GM12878 (cell line): Measurements from ENCODE around the gene LRRC31. TPM values are rescaled to one million over a fixed set of nuclear protein-coding genes. Genes with fewer than 3 reads are reported as not detected.
A peak's percentile ranks its signal among the peaks of the same experiment; 100 is the strongest.

Experiments used
- CEBPB ChIP-seq, 2 experiments: fragments of 150-350 bp in 1 of 2; IDR thresholded peaks; 2 replicates each; pipeline ENCODE4 v1.6.1; 2012 to 2014; ENCODE audit warnings: low read depth in 2 of 2, low read length in 2 of 2, borderline replicate concordance in 1 of 2, inconsistent platforms in 1 of 2
- CHD2 ChIP-seq: IDR thresholded peaks from 2 replicates; pipeline ENCODE4 v1.6.1; 2011; ENCODE audit warnings: low read depth, low read length, improper control_type of control experiment, borderline replicate concordance
- CHD4 ChIP-seq: fragments of 200-600 bp; sonication (generic); IDR thresholded peaks from 2 replicates; pipeline ENCODE4 v1.6.1; 2016; ENCODE audit warnings: mild to moderate bottlenecking
- IKZF2 ChIP-seq, 2 experiments: fragments of 450-650 bp; IDR thresholded peaks; 2 replicates each; pipeline ENCODE4 v1.6.1; 2017; ENCODE audit warnings: mild to moderate bottlenecking in 2 of 2, moderate library complexity in 2 of 2
- MTA2 ChIP-seq: fragments of 450-650 bp; IDR thresholded peaks from 2 replicates; pipeline ENCODE4 v1.6.1; 2016; ENCODE audit warnings: low read depth, mild to moderate bottlenecking, moderate library complexity
- POU2F2 ChIP-seq: IDR thresholded peaks from 3 replicates; pipeline ENCODE4 v1.6.1; 2011; ENCODE audit warnings: low read depth, mild to moderate bottlenecking, low read length, borderline replicate concordance
- RCOR1 ChIP-seq: conservative IDR thresholded peaks from 2 replicates; pipeline ENCODE4 v1.6.1; 2012; ENCODE audit warnings: low read depth, low read length, improper control_type of control experiment
- SMC3 ChIP-seq: IDR thresholded peaks from 2 replicates; pipeline ENCODE4 v1.6.1; 2011; ENCODE audit warnings: low read length, improper control_type of control experiment, borderline replicate concordance
- SREBF2 ChIP-seq: IDR thresholded peaks from 2 replicates; pipeline ENCODE4 v1.6.1; 2012; ENCODE audit warnings: mild to moderate bottlenecking, low read length
- SRF ChIP-seq, 2 experiments: IDR thresholded peaks; 2 replicates each; pipeline ENCODE4 v1.6.1; 2011; ENCODE audit warnings: low read depth in 2 of 2, low read length in 2 of 2, mild to moderate bottlenecking in 1 of 2, moderate library complexity in 1 of 2
- TAF1 ChIP-seq: IDR thresholded peaks from 2 replicates; pipeline ENCODE4 v1.6.1; 2011; ENCODE audit warnings: mild to moderate bottlenecking, low read depth, low read length, borderline replicate concordance
- YBX1 ChIP-seq: fragments of 450-650 bp; IDR thresholded peaks from 2 replicates; pipeline ENCODE4 v1.6.1; 2016; ENCODE audit warnings: antibody characterized with exemption
- ZNF622 ChIP-seq: fragments of 450-650 bp; IDR thresholded peaks from 2 replicates; pipeline ENCODE4 v1.6.1; 2017; ENCODE audit warnings: mild to moderate bottlenecking, inconsistent platforms
- polyA plus RNA-seq, 11 experiments: library from polyadenylated mRNA; depleted of rRNA in 4 of 11; unstranded in 6 of 11; stranded (reverse) in 5 of 11; fragments of >200 nt; fragmentation: Nextera tagmentation in 4 of 11; fragmentation: Illumina TruSeq in 1 of 11; extraction: Ambion mirVana in 4 of 11; extraction: Trizol in 1 of 11; gene quantifications; 1 replicate in 1 of 11; 2 replicates in 10 of 11; pipeline versions ENCODE4 v1.2.1 to v1.2.3, GENCODE V29; 2011 to 2016; ENCODE audit warnings: inconsistent platforms in 2 of 11, missing spikeins in 2 of 11, low read depth in 1 of 11
- total RNA-seq, 4 experiments: library from RNA; depleted of rRNA in 3 of 4; stranded (reverse); fragments of >200 nt in 3 of 4; fragmentation: Illumina TruSeq in 1 of 4; extraction: Trizol in 1 of 4; gene quantifications; 2 replicates each; pipeline versions ENCODE4 v1.2.1 to v1.2.3, GENCODE V29; 2013 to 2021
- TF ChIP-seq, protein P1 (sequence below): fragments of 450-650 bp; IDR thresholded peaks from 2 replicates; pipeline ENCODE4 v1.6.1; 2014; ENCODE audit warnings: mild to moderate bottlenecking
- TF ChIP-seq, protein P2 (sequence below): fragments of 450-650 bp; IDR thresholded peaks from 2 replicates; pipeline ENCODE4 v1.6.1; 2017; ENCODE audit warnings: mild to moderate bottlenecking, low read depth, inconsistent platforms; ENCODE audit not compliant: poor library complexity, severe bottlenecking
- TF ChIP-seq, protein P3 (sequence below): IDR thresholded peaks from 2 replicates; pipeline ENCODE4 v1.6.1; 2012; ENCODE audit warnings: low read depth, low read length, improper control_type of control experiment
- TF ChIP-seq, protein P4 (sequence below): IDR thresholded peaks from 2 replicates; pipeline ENCODE4 v1.6.1; 2012; ENCODE audit warnings: improper control_type of control experiment, low read depth, low read length; ENCODE audit not compliant: insufficient replicate concordance
- TF ChIP-seq, protein P5 (sequence below): IDR thresholded peaks from 2 replicates; pipeline ENCODE4 v1.6.1; 2011; ENCODE audit warnings: low read depth, mild to moderate bottlenecking, low read length, moderate library complexity, borderline replicate concordance; ENCODE audit errors: extremely low read depth
- TF ChIP-seq, protein P6 (sequence below): fragments of 450-650 bp; IDR thresholded peaks from 2 replicates; pipeline ENCODE4 v1.6.1; 2017; ENCODE audit warnings: borderline replicate concordance

LRRC31 gene
- total and polyA plus RNA-seq, 10 of the 15 experiments (the other 5 are each of a cell fraction or from before 2014, with no cell fraction given) = 0.04 to 0.06 (median 0.06) TPM; not detected in 7

DNA sequence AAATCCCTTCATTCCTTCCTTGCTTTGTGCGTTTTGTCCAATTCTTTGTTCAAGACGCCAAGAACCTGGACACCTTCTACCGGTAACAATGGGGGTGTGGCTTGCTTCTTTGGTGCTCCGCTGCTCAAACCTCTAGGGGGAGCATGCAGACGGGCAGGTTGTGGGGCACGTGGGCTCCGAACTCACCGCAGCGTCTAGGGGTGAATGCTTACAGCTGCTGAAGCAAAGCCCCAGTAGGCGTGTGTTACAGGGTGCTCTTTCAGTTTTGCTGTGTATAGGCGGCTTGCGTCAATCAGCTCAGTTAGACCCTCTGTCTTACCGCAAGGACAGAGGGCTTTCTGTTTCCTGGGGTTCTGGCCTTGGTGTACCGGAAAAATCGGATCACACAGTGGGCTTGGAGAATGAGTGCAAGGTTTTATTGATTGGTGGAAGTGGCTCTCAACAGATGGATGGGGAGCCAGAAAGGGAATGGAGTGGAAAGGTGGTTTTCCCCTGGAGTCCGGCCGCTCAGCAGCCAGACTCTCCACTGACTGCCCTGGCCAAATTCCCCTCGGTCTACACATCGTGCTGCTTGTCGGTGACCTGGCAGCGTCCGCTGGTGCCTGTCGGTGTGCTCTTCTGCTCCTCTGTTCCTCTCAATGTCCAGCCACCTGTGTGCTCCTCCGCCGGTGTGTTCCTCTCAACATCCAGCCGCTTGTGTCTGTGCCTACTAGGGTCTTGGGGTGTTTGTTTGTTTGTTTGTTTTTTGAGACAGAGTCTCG, 55.8 kb downstream of the LRRC31 start (continued):
- TF ChIP-seq, protein P1, sequence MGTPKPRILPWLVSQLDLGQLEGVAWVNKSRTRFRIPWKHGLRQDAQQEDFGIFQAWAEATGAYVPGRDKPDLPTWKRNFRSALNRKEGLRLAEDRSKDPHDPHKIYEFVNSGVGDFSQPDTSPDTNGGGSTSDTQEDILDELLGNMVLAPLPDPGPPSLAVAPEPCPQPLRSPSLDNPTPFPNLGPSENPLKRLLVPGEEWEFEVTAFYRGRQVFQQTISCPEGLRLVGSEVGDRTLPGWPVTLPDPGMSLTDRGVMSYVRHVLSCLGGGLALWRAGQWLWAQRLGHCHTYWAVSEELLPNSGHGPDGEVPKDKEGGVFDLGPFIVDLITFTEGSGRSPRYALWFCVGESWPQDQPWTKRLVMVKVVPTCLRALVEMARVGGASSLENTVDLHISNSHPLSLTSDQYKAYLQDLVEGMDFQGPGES = no peak
- TF ChIP-seq, protein P2, sequence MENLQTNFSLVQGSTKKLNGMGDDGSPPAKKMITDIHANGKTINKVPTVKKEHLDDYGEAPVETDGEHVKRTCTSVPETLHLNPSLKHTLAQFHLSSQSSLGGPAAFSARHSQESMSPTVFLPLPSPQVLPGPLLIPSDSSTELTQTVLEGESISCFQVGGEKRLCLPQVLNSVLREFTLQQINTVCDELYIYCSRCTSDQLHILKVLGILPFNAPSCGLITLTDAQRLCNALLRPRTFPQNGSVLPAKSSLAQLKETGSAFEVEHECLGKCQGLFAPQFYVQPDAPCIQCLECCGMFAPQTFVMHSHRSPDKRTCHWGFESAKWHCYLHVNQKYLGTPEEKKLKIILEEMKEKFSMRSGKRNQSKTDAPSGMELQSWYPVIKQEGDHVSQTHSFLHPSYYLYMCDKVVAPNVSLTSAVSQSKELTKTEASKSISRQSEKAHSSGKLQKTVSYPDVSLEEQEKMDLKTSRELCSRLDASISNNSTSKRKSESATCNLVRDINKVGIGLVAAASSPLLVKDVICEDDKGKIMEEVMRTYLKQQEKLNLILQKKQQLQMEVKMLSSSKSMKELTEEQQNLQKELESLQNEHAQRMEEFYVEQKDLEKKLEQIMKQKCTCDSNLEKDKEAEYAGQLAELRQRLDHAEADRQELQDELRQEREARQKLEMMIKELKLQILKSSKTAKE = peak; percentile 80
- TF ChIP-seq MTA2 = peak; percentile 83
- no peak; the same call in 1 of the 2 replicates for TF ChIP-seq SMC3
- TF ChIP-seq IKZF2 (IDR thresholded peaks at IDR 0.05) = peak; percentile 82 to 86; a peak in 3 of 4 replicates
- TF ChIP-seq, protein P3, sequence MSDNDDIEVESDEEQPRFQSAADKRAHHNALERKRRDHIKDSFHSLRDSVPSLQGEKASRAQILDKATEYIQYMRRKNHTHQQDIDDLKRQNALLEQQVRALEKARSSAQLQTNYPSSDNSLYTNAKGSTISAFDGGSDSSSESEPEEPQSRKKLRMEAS = peak; percentile 82
- TF ChIP-seq, protein P4, sequence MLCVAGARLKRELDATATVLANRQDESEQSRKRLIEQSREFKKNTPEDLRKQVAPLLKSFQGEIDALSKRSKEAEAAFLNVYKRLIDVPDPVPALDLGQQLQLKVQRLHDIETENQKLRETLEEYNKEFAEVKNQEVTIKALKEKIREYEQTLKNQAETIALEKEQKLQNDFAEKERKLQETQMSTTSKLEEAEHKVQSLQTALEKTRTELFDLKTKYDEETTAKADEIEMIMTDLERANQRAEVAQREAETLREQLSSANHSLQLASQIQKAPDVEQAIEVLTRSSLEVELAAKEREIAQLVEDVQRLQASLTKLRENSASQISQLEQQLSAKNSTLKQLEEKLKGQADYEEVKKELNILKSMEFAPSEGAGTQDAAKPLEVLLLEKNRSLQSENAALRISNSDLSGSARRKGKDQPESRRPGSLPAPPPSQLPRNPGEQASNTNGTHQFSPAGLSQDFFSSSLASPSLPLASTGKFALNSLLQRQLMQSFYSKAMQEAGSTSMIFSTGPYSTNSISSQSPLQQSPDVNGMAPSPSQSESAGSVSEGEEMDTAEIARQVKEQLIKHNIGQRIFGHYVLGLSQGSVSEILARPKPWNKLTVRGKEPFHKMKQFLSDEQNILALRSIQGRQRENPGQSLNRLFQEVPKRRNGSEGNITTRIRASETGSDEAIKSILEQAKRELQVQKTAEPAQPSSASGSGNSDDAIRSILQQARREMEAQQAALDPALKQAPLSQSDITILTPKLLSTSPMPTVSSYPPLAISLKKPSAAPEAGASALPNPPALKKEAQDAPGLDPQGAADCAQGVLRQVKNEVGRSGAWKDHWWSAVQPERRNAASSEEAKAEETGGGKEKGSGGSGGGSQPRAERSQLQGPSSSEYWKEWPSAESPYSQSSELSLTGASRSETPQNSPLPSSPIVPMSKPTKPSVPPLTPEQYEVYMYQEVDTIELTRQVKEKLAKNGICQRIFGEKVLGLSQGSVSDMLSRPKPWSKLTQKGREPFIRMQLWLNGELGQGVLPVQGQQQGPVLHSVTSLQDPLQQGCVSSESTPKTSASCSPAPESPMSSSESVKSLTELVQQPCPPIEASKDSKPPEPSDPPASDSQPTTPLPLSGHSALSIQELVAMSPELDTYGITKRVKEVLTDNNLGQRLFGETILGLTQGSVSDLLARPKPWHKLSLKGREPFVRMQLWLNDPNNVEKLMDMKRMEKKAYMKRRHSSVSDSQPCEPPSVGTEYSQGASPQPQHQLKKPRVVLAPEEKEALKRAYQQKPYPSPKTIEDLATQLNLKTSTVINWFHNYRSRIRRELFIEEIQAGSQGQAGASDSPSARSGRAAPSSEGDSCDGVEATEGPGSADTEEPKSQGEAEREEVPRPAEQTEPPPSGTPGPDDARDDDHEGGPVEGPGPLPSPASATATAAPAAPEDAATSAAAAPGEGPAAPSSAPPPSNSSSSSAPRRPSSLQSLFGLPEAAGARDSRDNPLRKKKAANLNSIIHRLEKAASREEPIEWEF = no peak
- 0 out of 2 replicates have a peak, but pooled peaks have one; percentile 41 for TF ChIP-seq CHD2
- TF ChIP-seq YBX1 = no peak
- TF ChIP-seq ZNF622 = no peak
- no peak for TF ChIP-seq SREBF2
- no peak for TF ChIP-seq CEBPB (IDR thresholded peaks at IDR 0.05; ENCODE audit: borderline replicate concordance in 1 of 2, low read depth in 2 of 2, low read length in 2 of 2)
- no peak for TF ChIP-seq CHD4
- no peak for TF ChIP-seq RCOR1
- no peak for TF ChIP-seq SRF (IDR thresholded peaks at IDR 0.05; ENCODE audit: low read depth in 2 of 2, low read length in 2 of 2)
- TF ChIP-seq, protein P5, sequence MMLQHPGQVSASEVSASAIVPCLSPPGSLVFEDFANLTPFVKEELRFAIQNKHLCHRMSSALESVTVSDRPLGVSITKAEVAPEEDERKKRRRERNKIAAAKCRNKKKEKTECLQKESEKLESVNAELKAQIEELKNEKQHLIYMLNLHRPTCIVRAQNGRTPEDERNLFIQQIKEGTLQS = peak; percentile 83; the same call in 1 of the 2 replicates
- 0 out of 2 replicates have a peak, but pooled peaks have one; percentile 30 for TF ChIP-seq TAF1
- TF ChIP-seq, protein P6, sequence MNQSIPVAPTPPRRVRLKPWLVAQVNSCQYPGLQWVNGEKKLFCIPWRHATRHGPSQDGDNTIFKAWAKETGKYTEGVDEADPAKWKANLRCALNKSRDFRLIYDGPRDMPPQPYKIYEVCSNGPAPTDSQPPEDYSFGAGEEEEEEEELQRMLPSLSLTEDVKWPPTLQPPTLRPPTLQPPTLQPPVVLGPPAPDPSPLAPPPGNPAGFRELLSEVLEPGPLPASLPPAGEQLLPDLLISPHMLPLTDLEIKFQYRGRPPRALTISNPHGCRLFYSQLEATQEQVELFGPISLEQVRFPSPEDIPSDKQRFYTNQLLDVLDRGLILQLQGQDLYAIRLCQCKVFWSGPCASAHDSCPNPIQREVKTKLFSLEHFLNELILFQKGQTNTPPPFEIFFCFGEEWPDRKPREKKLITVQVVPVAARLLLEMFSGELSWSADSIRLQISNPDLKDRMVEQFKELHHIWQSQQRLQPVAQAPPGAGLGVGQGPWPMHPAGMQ = no peak
- TF ChIP-seq POU2F2 = peak; percentile 57; the same call in 2 of the 3 replicates
